HG03442 (cell line): Measurements from ENCODE around the gene SLC10A2.

Source experiments
- ATAC-seq: cut with Tn5 transposase; IDR thresholded peaks from one replicate; pipeline ENCODE4 v1.9.1; 2021; ENCODE audit warnings: mild to moderate bottlenecking, moderate library complexity; ENCODE audit not compliant: unreplicated experiment

Gene SLC10A2

GRCh38 chr13:103055166-103055565, 11.1 kb downstream of the SLC10A2 start:
- no peak for ATAC-seq

GRCh38 chr13:103046676-103047075, 19.5 kb downstream of the SLC10A2 start:
- no peak for ATAC-seq

- ATAC-seq, result no peak
These were observed 22.2 kb downstream of the SLC10A2 start for GRCh38 chr13:103044056-103044455.

- no peak for ATAC-seq
These were observed 26.2 kb downstream of the SLC10A2 start for GRCh38 chr13:103040006-103040405.

- ATAC-seq, result no peak
These were observed 27.0 kb downstream of the SLC10A2 start for GRCh38 chr13:103039183-103039582.

- no peak for ATAC-seq
These were observed 29.9 kb downstream of the SLC10A2 start for GRCh38 chr13:103036268-103036667.

GRCh38 chr13:103033999-103034398, 32.2 kb downstream of the SLC10A2 start:
- no peak for ATAC-seq

GRCh38 chr13:103031332-103031873, 34.8 kb downstream of the SLC10A2 start:
- ATAC-seq, result peak; percentile 92

- ATAC-seq, result no peak
These were observed 35.4 kb downstream of the SLC10A2 start for GRCh38 chr13:103030776-103031175.

GRCh38 chr13:103029798-103030197, 36.4 kb downstream of the SLC10A2 start:
- ATAC-seq, result no peak

GRCh38 chr13:103022336-103022735, 43.9 kb downstream of the SLC10A2 start:
- ATAC-seq, result no peak

GRCh38 chr13:103018556-103018955, 47.7 kb downstream of the SLC10A2 start:
- no peak for ATAC-seq

GRCh38 chr13:103012646-103013045, 53.6 kb downstream of the SLC10A2 start:
- no peak for ATAC-seq

GRCh38 chr13:103009051-103009840, 57.0 kb downstream of the SLC10A2 start:
- ATAC-seq, result no peak

GRCh38 chr13:103007427-103007762, 58.8 kb downstream of the SLC10A2 start:
- peak; percentile 33 for ATAC-seq

- peak; percentile 92 for ATAC-seq
These were observed 59.4 kb downstream of the SLC10A2 start for GRCh38 chr13:103006641-103007426.

- no peak for ATAC-seq
These were observed 61.4 kb downstream of the SLC10A2 start for GRCh38 chr13:103004661-103005345.

- no peak for ATAC-seq
These were observed 62.6 kb downstream of the SLC10A2 start for GRCh38 chr13:103003631-103004030.

- ATAC-seq, result no peak
These were observed 63.9 kb downstream of the SLC10A2 start for GRCh38 chr13:103002279-103002678.

GRCh38 chr13:103000157-103000556, 66.1 kb downstream of the SLC10A2 start:
- ATAC-seq, result no peak

- ATAC-seq, result no peak
These were observed 66.7 kb downstream of the SLC10A2 start for GRCh38 chr13:102999499-102999898.
